HuH-7.5 (cell line): ENCODE results near the gene ICOS.

ENCODE experiments used
- DNase-seq: peaks from one replicate; pipeline ENCODE4 v3.0.0; 2011; ENCODE audit warnings: low spot score

Gene ICOS

DNA sequence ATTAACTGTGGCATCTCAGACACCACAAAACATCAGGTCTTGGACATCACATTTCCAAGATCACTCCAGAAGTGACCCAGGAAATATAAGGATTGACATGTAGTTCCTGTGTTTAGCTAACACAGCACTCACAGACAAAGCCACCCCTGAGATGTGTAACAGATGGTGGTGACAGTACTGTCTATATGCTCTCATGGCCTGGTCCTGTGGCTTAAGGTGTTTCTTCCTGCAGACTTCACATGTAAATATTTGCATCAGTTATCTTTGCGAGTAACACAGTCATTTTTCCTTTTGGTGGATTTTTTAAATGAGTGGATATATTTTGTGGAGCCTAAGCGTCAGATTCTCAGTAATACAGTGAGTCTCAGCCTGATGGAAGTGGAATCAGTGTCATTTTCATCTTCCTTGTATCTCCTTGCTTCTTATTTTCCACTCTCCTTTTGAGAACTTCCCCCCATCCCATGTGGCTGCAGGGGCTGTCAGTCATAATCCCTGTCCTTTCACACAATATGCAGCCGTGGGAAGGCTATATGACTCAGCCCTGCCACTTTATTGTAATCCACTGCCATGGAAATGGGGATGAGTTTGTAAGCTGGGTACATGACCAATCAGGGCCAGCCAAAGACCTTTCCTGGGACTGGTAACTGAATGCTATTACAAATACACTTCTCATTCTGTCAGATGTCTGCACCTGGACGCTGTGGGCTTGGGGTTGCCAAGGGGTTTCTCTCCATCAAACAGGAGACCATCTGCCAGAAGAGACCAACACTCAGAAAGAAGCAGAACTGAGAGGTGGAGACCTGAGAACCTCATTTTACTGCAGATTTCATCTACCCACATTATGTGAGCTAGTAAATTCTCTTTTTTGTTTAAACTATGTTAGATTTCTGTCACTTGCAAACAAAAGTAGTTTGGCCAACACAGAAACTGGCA is 74.3 kb downstream of the ICOS start:
- no peak for DNase-seq
